Medulla oblongata (tissue), 1 donor: ENCODE data around the gene PCSK5.
A peak's percentile ranks its signal among the peaks of the same experiment; 100 is the strongest.

Experiments
- DNase-seq: peaks from one replicate; pipeline ENCODE4 v3.0.0-alpha.2; 2015; ENCODE audit errors: extremely low spot score

PCSK5 gene

DNA sequence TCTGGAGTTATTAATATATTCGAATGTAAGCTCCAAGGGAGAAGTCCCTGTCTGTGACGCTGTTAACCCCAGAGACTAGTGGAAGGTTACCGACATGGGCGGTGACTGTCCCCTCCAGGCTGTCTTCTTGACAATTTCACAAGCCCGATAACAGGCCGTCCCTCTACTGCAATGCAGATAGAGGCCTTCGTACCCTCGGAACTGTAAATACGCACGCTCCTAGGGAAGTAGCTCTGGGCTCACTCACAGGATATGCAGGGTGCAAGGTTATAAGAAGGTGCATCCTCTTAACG, 504.4 kb downstream of the PCSK5 start:
- no peak for DNase-seq

DNA sequence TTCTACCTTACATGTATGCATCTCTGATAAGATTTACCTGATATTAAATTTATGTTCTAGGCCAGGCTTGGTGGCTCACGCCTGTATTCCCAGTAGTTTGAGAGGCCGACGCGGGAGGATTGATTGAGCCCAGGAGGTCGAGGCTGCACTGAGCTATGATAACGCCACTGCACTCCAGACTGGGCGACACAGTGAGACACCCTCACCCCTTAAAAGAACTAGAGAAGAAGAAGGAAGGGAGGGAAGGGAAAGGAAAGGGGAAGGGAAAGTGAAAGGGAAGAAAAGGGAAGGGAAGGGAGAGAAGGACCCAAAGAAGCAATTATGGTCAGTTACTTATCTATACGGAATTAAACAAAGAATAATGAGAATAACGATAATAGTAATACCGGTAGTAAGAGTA, 504.9 kb downstream of the PCSK5 start:
- peak; percentile 17 for DNase-seq

DNA sequence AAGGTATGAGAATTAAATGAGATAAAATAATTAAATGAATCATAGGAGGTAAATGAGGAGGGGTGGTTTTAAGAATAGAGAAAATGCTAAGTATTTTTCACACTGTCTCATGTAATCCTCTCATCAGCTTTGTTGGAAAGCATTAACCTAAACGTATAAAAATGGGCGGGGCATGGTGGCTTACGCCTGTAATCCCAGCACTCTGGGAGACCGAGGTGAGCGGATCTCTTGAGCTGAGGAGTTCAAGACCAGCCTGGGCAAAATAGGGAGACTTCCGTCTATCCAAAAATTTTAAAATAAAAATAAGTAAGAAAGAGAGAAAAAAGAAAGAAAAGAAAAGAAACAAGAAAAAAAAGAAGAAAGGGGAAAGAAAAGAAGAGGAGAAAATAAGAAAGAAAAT, 505.7 kb downstream of the PCSK5 start:
- no peak for DNase-seq

DNA sequence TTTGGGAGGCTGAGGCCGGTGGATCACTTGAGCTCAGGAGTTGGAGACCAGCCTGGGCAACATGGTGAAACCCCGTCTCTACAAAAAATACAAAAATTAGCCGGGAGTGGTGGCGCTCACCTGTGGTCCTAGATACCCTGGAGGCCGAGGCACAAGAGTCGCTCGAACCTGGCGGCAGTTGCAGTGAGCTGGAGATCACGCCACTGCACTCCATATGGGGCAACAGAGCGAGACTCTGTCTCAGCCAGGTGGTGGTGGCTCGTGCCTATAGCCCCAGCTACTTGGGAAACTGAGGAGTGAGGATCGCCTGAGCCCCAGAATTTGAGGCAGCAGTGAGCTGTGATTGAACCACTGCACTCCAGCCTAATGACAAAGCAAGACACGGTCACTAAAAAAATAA, 506.1 kb downstream of the PCSK5 start:
- no peak for DNase-seq

GRCh38 chr9:76399856-76400255, 509.4 kb downstream of the PCSK5 start:
- DNase-seq, result no peak

DNA sequence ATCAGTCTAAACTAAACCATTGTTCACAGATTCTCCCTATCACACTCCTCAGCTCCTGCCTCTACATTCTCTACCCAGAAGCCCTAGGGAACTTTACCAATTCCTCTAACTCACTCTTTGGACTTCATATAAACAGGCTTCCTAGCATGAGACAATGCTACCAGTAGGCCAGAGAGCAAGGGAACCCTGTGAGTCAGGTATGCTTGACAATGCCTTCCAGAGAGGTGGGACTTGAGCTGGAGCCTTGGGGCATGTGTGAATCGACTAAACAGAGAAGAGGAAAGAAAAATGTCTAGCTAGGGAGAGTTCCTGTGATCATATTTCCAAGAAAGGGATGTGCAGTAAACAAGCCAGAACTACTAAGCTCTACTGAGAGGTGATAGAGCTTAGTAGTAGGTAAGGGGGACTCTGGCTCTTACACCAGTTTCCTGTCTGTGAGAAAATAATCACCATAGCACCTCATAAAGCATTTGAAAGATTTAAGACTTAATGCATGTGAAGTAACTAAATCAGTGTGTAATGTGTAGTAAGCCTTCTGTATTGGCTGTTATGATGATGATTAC, 510.1 kb downstream of the PCSK5 start:
- DNase-seq, result no peak

DNA sequence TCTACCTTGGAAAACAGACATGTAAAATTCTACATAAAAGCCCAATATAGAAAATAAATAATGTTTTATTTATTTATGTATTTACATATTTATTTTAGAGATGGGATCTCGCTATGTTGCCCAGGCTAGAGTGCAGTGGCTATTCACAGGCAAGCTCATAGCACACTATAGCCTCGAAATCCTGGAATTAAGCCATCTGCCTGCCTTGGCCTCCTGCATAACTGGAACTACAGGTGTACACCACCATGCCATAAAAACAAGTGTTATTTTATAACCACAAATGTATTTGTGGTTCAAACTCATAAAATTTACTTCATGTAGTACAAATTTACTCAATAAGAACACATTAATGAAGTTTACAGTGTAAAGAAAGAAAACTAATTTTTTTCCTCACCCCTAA, 510.7 kb downstream of the PCSK5 start:
- DNase-seq, result no peak

- no peak for DNase-seq
Measured at GRCh38 chr9:76401580-76402354, 511.3 kb downstream of the PCSK5 start.

DNA sequence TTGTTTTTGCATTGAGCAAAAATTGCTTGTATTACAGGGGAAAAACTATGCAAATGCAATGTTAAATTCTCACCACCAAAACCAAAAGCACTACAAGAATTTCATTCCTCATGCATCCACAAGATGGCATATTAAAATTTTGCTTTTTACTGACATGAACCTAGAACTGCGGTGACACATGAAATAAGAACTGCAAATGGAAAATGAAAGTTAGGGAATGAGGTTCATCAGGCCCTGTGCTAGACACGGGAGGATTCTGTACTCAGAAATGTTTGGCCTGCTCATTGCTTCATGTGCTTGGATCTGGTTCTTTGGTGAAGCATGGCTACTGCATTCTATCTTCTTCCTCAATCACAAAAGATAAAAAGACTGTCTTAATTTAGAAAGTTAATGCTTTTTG, 512.9 kb downstream of the PCSK5 start:
- DNase-seq, result peak; percentile 46

DNA sequence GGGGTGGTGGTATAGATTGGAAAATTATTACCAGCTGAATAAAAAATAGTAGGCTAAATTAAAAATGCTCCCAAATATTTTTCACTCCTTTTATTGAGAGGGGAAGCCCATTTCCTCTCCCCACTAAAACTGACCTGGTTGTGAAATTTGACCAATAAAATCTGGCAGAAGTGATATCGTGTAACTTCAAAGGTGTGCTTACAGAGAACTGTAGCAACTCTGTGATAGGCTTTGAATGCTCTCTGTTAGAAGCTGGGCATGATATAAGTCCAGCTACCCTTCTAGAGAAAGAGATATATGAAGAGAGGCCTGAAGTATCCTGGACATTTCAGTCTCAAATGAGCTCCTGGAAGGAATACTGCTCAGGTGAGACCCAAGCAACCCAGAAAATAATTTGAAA, 513.9 kb downstream of the PCSK5 start:
- DNase-seq, result no peak

- no peak for DNase-seq
Measured at GRCh38 chr9:76405340-76405739, 514.9 kb downstream of the PCSK5 start.

DNA sequence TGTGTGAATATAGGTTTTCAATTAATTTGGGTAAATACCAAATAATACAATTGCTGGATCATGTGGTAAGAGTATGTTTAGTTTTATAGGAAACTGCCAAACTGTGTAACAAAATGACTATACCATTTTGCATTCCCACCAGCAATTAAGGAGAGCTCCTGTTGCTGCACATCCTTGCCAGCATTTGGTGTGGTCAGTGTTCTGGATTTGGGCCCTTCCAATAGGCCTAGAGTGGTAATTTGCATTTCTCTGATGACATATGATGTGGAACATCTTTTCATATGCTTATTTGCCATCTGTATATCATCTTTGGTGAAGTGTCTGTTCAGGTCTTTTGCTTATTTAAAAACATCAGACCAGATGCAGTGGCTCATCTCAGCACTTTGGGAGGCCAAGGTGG, 515.4 kb downstream of the PCSK5 start:
- no peak for DNase-seq
